ENCODE data around the gene DYNLRB2. TPM values are rescaled to one million over a fixed set of nuclear protein-coding genes. Genes with fewer than 3 reads are reported as not detected.

The DYNLRB2 gene
- total and polyA plus RNA-seq, 2 of the 13 experiments (the other 11 are each of a cell fraction or from before 2014, with no cell fraction given), result not detected

DNA sequence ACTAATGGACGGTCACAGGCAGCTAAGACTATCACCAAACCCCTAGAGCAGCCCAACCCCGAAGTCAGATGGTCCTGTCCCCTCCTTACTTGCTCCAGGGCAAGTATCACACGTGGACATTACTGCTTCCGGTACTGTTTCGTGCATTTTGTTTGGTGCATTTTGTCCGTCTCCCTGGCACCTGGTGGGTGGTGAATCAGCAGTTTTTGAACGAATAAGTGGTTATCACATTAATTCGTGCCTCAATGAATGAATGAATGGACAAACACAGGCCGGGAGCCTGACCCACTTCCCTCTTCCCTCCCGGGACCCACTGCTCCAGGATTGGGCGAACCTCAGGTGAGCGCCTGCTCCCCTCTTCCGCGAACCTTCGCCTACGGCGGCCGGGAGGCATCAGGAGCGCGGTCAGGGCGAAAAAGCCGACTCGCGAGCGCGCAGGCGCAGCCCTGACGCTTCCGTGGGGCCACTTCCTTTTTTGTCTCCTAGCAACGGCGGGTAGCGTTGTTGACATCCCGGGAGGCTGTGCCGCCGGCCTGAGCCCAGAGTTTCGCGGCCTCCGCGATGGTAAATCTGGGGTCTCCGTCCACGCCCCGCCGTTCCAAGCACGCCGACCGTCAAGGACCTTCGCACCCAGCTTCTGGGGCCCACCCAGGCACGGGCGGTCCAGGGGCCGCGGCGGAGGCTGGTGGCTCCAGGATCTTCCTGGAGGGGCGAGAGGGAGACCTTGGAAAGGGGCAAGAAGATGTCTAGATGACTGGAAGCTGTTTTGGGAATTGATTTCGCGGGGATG lies at the start of gene DYNLRB2 (continued):
- TF ChIP-seq ZNF407 (CRISPR knock-in tag; IDR thresholded peaks at IDR 0.05; ENCODE audit: not compliant biosample characterization), result no peak
- 0 out of 2 replicates have a peak, but pooled peaks have one; percentile 74 for TF ChIP-seq CC2D1A (CRISPR knock-in tag; IDR thresholded peaks at IDR 0.05)
- TF ChIP-seq AGO1 (IDR thresholded peaks at IDR 0.05; ENCODE audit: low read depth, low read length, poor library complexity, severe bottlenecking), result peak; percentile 56
- TF ChIP-seq NFE2L1 (CRISPR knock-in tag; IDR thresholded peaks at IDR 0.05; ENCODE audit: borderline replicate concordance), result peak; percentile 25; the same call in 1 of the 2 replicates
- TF ChIP-seq, protein P1, sequence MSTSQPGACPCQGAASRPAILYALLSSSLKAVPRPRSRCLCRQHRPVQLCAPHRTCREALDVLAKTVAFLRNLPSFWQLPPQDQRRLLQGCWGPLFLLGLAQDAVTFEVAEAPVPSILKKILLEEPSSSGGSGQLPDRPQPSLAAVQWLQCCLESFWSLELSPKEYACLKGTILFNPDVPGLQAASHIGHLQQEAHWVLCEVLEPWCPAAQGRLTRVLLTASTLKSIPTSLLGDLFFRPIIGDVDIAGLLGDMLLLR (CRISPR knock-in tag; IDR thresholded peaks at IDR 0.05), result peak; percentile 88
- no peak for TF ChIP-seq PAF1 (CRISPR knock-in tag; IDR thresholded peaks at IDR 0.05)
- peak; percentile 83; the same call in 1 of the 2 replicates for TF ChIP-seq RXRA (CRISPR knock-in tag; IDR thresholded peaks at IDR 0.05)
- TF ChIP-seq, protein P2, sequence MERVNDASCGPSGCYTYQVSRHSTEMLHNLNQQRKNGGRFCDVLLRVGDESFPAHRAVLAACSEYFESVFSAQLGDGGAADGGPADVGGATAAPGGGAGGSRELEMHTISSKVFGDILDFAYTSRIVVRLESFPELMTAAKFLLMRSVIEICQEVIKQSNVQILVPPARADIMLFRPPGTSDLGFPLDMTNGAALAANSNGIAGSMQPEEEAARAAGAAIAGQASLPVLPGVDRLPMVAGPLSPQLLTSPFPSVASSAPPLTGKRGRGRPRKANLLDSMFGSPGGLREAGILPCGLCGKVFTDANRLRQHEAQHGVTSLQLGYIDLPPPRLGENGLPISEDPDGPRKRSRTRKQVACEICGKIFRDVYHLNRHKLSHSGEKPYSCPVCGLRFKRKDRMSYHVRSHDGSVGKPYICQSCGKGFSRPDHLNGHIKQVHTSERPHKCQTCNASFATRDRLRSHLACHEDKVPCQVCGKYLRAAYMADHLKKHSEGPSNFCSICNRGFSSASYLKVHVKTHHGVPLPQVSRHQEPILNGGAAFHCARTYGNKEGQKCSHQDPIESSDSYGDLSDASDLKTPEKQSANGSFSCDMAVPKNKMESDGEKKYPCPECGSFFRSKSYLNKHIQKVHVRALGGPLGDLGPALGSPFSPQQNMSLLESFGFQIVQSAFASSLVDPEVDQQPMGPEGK (CRISPR knock-in tag; IDR thresholded peaks at IDR 0.05), result no peak; the same call in 1 of the 2 replicates
- TF ChIP-seq ZNF839 (CRISPR knock-in tag; IDR thresholded peaks at IDR 0.05; ENCODE audit: borderline replicate concordance), result peak; percentile 82; the same call in 1 of the 2 replicates
- no peak; the same call in 1 of the 2 replicates for TF ChIP-seq ZFP82 (CRISPR knock-in tag; IDR thresholded peaks at IDR 0.05; ENCODE audit: borderline replicate concordance)
- no peak for TF ChIP-seq RBAK (CRISPR knock-in tag; IDR thresholded peaks at IDR 0.05)
- peak; percentile 96; the same call in 1 of the 2 replicates for TF ChIP-seq NFKB2 (CRISPR knock-in tag; IDR thresholded peaks at IDR 0.05; ENCODE audit: borderline replicate concordance)
- TF ChIP-seq ZNF670 (CRISPR knock-in tag; IDR thresholded peaks at IDR 0.05; ENCODE audit: borderline replicate concordance), result peak; percentile 71; the same call in 1 of the 2 replicates
- peak; percentile 97 for TF ChIP-seq KAT8 (CRISPR knock-in tag; IDR thresholded peaks at IDR 0.05)
- TF ChIP-seq ZNF33A (CRISPR knock-in tag; IDR thresholded peaks at IDR 0.05; ENCODE audit: borderline replicate concordance), result no peak
- TF ChIP-seq, protein P3, sequence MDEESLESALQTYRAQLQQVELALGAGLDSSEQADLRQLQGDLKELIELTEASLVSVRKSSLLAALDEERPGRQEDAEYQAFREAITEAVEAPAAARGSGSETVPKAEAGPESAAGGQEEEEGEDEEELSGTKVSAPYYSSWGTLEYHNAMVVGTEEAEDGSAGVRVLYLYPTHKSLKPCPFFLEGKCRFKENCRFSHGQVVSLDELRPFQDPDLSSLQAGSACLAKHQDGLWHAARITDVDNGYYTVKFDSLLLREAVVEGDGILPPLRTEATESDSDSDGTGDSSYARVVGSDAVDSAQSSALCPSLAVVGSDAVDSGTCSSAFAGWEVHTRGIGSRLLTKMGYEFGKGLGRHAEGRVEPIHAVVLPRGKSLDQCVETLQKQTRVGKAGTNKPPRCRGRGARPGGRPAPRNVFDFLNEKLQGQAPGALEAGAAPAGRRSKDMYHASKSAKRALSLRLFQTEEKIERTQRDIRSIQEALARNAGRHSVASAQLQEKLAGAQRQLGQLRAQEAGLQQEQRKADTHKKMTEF (CRISPR knock-in tag; IDR thresholded peaks at IDR 0.05), result peak; percentile 96

Data from HepG2 (cell line).